Caco-2 (cell line): Measurements from ENCODE around the gene PRKCB. TPM values are rescaled to one million over a fixed set of nuclear protein-coding genes. Genes with fewer than 3 reads are reported as not detected.

Experiments
- BruUV-seq: library from RNA; stranded (reverse); fragments of 400-500 nt; replicated peaks from 2 replicates; lab custom pipeline; 2021; lab: Mats Ljungman, UMichigan
- CTCF ChIA-PET: fragments of 300-600 bp; sonication (Branson Sonifier 250); formaldehyde crosslinking; loops from one replicate; lab custom pipeline; 2022; ENCODE audit warnings: antibody characterized with exemption; lab: Charles Lee
- POLR2A ChIA-PET: fragments of 300-600 bp; sonication (Branson Sonifier 250); formaldehyde crosslinking; loops from one replicate; lab custom pipeline; 2022; ENCODE audit warnings: antibody characterized with exemption; lab: Charles Lee
- DNase-seq, 2 experiments: peaks; one replicate each; pipeline versions ENCODE4 v3.0.0 to v3.0.0-alpha.2; 2020 to 2022
- H3K27me3 ChIP-seq: replicated peaks from 2 replicates; pipeline ENCODE4 v1.6.0; 2011; ENCODE audit warnings: low read length; ENCODE audit not compliant: control insufficient read depth, insufficient read depth
- H3K36me3 ChIP-seq: 2 replicates; pipeline ENCODE4 v1.5.1; 2011; ENCODE audit warnings: low read length; ENCODE audit not compliant: control insufficient read depth, insufficient read depth
- H3K4me1 ChIP-seq: fragments of 250-450 bp; sonication (Bioruptor Pico); 2 replicates; pipeline ENCODE4 v1.5.1; 2020; ENCODE audit warnings: mild to moderate bottlenecking
- H3K4me3 ChIP-seq: 2 replicates; pipeline ENCODE4 v1.5.1; 2011; ENCODE audit warnings: low read depth, mild to moderate bottlenecking, control low read depth, low read length
- H3K9me3 ChIP-seq: fragments of 250-450 bp; sonication (Bioruptor Pico); 2 replicates; pipeline ENCODE4 v1.5.1; 2020; ENCODE audit warnings: mild to moderate bottlenecking, moderate library complexity
- H3K27ac Mint-ChIP-seq: one replicate; pipeline ENCODE4 v1.8.0; 2022; ENCODE audit warnings: mixed read lengths; ENCODE audit not compliant: unreplicated experiment
- H3K27me3 Mint-ChIP-seq: one replicate; pipeline ENCODE4 v1.8.0; 2022; ENCODE audit warnings: mixed read lengths; ENCODE audit not compliant: insufficient read depth, unreplicated experiment
- H3K36me3 Mint-ChIP-seq: one replicate; pipeline ENCODE4 v1.8.0; 2022; ENCODE audit warnings: mild to moderate bottlenecking, mixed read lengths; ENCODE audit not compliant: insufficient read depth, unreplicated experiment
- H3K4me1 Mint-ChIP-seq: one replicate; pipeline ENCODE4 v1.8.0; 2022; ENCODE audit warnings: low read depth, mixed read lengths; ENCODE audit not compliant: unreplicated experiment
- H3K4me3 Mint-ChIP-seq: one replicate; pipeline ENCODE4 v1.8.0; 2022; ENCODE audit warnings: mild to moderate bottlenecking, moderate library complexity, mixed read lengths; ENCODE audit not compliant: unreplicated experiment
- H3K9me3 Mint-ChIP-seq: one replicate; pipeline ENCODE4 v1.8.0; 2022; ENCODE audit warnings: mixed read lengths; ENCODE audit not compliant: unreplicated experiment
- CTCF ChIP-seq, 2 experiments: fragments of 200-600 bp in 1 of 2; IDR thresholded peaks; 1 replicate in 1 of 2; 2 replicates in 1 of 2; pipeline versions ENCODE4 v1.5.1 to v1.8.0; 2011 to 2022; ENCODE audit warnings: antibody characterized with exemption in 1 of 2, control low read depth in 1 of 2, inconsistent platforms in 1 of 2, low read depth in 1 of 2, low read length in 1 of 2, mild to moderate bottlenecking in 1 of 2, moderate library complexity in 1 of 2; ENCODE audit not compliant: insufficient read depth in 1 of 2, severe bottlenecking in 1 of 2, unreplicated experiment in 1 of 2
- intact Hi-C: fragments of 100-400 bp; cut with micrococcal nuclease; formaldehyde crosslinking; loops from one replicate; pipeline ENCODE4 v1.10.0; 2022; ENCODE audit not compliant: unreplicated experiment
- total RNA-seq: library from RNA; stranded (reverse); gene quantifications from 2 replicates; pipeline ENCODE4 v1.2.3, GENCODE V29; 2022

PRKCB gene
- total RNA-seq, 1 experiment from 2014 or later = not detected

- ChIA-PET POLR2A (no interaction called here), CTCF (interaction anchor here (0.6 kb wide), 1 partner anchor 54 kb away, joined by 11 read pairs; no protein-coding TSS in a partner anchor)
- no TSS peak for BruUV-seq
- Mint-ChIP-seq H3K4me1 (no peaks in the 10 kb centered on the region), H3K4me3 (no peak overlapping the region), H3K36me3 (no peaks in the 10 kb centered on the region), H3K9me3 (no peaks in the 10 kb centered on the region), H3K27me3 (peaks cover 4% of the 10 kb centered on the region), H3K27ac (no peak overlapping the region)
- no peak for TF ChIP-seq CTCF (IDR thresholded peaks at IDR 0.05; ENCODE audit: insufficient read depth in 1 of 2, low read depth in 1 of 2, low read length in 1 of 2, severe bottlenecking in 1 of 2, unreplicated experiment in 1 of 2)
- Histone ChIP-seq H3K27me3 (no peaks in the 10 kb centered on the region), H3K4me3 (no peak overlapping the region), H3K4me1 (no peaks in the 10 kb centered on the region), H3K9me3 (no peaks in the 10 kb centered on the region), H3K36me3 (no peaks in the 10 kb centered on the region)
- intact Hi-C loops = no loop called here
- DNase-seq = no peak
Measured at GRCh38 chr16:23950291-23950894, 114.6 kb downstream of the PRKCB start.

- H3K4me3 Mint-ChIP-seq = no peak overlapping the region
- ChIA-PET CTCF (interaction anchor here (0.6 kb wide), 1 partner anchor 53 kb away, joined by 11 read pairs; no protein-coding TSS in a partner anchor), POLR2A (no interaction called here)
- BruUV-seq = no TSS peak
- no peaks in the 10 kb centered on the region for H3K9me3 Mint-ChIP-seq
- H3K4me1 Mint-ChIP-seq = no peaks in the 10 kb centered on the region
- no peak for TF ChIP-seq CTCF (IDR thresholded peaks at IDR 0.05; ENCODE audit: insufficient read depth in 1 of 2, low read depth in 1 of 2, low read length in 1 of 2, severe bottlenecking in 1 of 2, unreplicated experiment in 1 of 2)
- H3K9me3 ChIP-seq = no peaks in the 10 kb centered on the region
- no peaks in the 10 kb centered on the region for H3K27me3 ChIP-seq
- no peak for DNase-seq
- intact Hi-C loops = no loop called here
- no peak overlapping the region for H3K27ac Mint-ChIP-seq
- no peaks in the 10 kb centered on the region for H3K36me3 Mint-ChIP-seq
- no peaks in the 10 kb centered on the region for H3K36me3 ChIP-seq
- H3K4me3 ChIP-seq = no peak overlapping the region
- H3K4me1 ChIP-seq = no peaks in the 10 kb centered on the region
- peaks cover 3% of the 10 kb centered on the region for H3K27me3 Mint-ChIP-seq
Measured at GRCh38 chr16:23950898-23951297, 115.1 kb downstream of the PRKCB start.

- H3K27me3 Mint-ChIP-seq = no peaks in the 10 kb centered on the region
- POLR2A ChIA-PET = no interaction called here
- DNase-seq = no peak
- intact Hi-C loops = no loop called here
- Histone ChIP-seq H3K4me3 (no peak overlapping the region), H3K36me3 (no peaks in the 10 kb centered on the region), H3K27me3 (no peaks in the 10 kb centered on the region), H3K9me3 (no peaks in the 10 kb centered on the region), H3K4me1 (no peaks in the 10 kb centered on the region)
- no TSS peak for BruUV-seq
- no peak overlapping the region for H3K27ac Mint-ChIP-seq
- no peaks in the 10 kb centered on the region for H3K36me3 Mint-ChIP-seq
- no peak for TF ChIP-seq CTCF (IDR thresholded peaks at IDR 0.05; ENCODE audit: insufficient read depth in 1 of 2, low read depth in 1 of 2, low read length in 1 of 2, severe bottlenecking in 1 of 2, unreplicated experiment in 1 of 2)
- H3K4me3 Mint-ChIP-seq = no peak overlapping the region
- CTCF ChIA-PET = no interaction called here
- H3K4me1 Mint-ChIP-seq = no peaks in the 10 kb centered on the region
- H3K9me3 Mint-ChIP-seq = no peaks in the 10 kb centered on the region
Measured at GRCh38 chr16:23952128-23952970, 116.6 kb downstream of the PRKCB start.
